M059J (cell line): Measurements from ENCODE around the gene THSD4. TPM values are rescaled to one million over a fixed set of nuclear protein-coding genes. Genes with fewer than 3 reads are reported as not detected.

ENCODE experiments used
- total RNA-seq: library from RNA; depleted of rRNA; stranded (reverse); fragments of >200 nt; shearing (Covaris generic); gene quantifications from 2 replicates; pipeline ENCODE4 v1.2.3, GENCODE V29; 2014; rRNA removed

Gene THSD4
- total RNA-seq, 1 experiment from 2014 or later: 9.9 TPM

Other genes with a start within 250 kb of the THSD4 start
- 4.5 and 6.6 TPM in 2 replicates for gene THAP10, start 223.0 kb upstream of the THSD4 start, total RNA-seq
- 6.5 and 8.1 TPM in 2 replicates for gene LRRC49, start 222.6 kb upstream of the THSD4 start, total RNA-seq